GM23338 (cell line): ENCODE measurements around the gene KRT7. TPM values are rescaled to one million over a fixed set of nuclear protein-coding genes. Genes with fewer than 3 reads are reported as not detected.

Experiments
- ATAC-seq: fragments of 200-7000 bp; cut with Tn5 transposase; 3 replicates; pipeline ENCODE4 v1.9.1; 2020
- DNase-seq: peaks from one replicate; pipeline ENCODE4 v3.0.0-alpha.2; 2015; ENCODE audit warnings: low spot score
- H2AFZ ChIP-seq: fragments of 200-600 bp; sonication (generic); 2 replicates; pipeline ENCODE4 v1.8.0; 2016; ENCODE audit warnings: antibody characterized with exemption, mild to moderate bottlenecking, moderate library complexity
- H3F3A ChIP-seq: fragments of 200-600 bp; sonication (generic); replicated peaks from 2 replicates; pipeline ENCODE4 v1.8.0; 2017; ENCODE audit warnings: antibody characterized with exemption, mixed run types, low read depth
- H3K27ac ChIP-seq: fragments of 200-600 bp; sonication (generic); 2 replicates; pipeline ENCODE4 v1.6.1; 2016; ENCODE audit warnings: low read depth
- H3K27me3 ChIP-seq: fragments of 200-600 bp; sonication (generic); 2 replicates; pipeline ENCODE4 v1.8.0; 2016; ENCODE audit warnings: mild to moderate bottlenecking, mixed run types, moderate library complexity; ENCODE audit not compliant: insufficient read depth
- H3K36me3 ChIP-seq: fragments of 200-600 bp; sonication (generic); 2 replicates; pipeline ENCODE4 v1.8.0; 2016; ENCODE audit warnings: mild to moderate bottlenecking; ENCODE audit not compliant: insufficient read depth
- H3K4me1 ChIP-seq: fragments of 200-600 bp; sonication (generic); 2 replicates; pipeline ENCODE4 v1.8.0; 2016; ENCODE audit warnings: mild to moderate bottlenecking, moderate library complexity; ENCODE audit not compliant: insufficient read depth
- H3K4me2 ChIP-seq: fragments of 200-600 bp; sonication (generic); 2 replicates; pipeline ENCODE4 v1.7.1; 2017; ENCODE audit warnings: mixed run types
- H3K4me3 ChIP-seq: fragments of 200-600 bp; sonication (generic); 2 replicates; pipeline ENCODE4 v1.6.1; 2016; ENCODE audit warnings: mixed run types
- H3K79me2 ChIP-seq: fragments of 200-600 bp; sonication (generic); replicated peaks from 2 replicates; pipeline ENCODE4 v1.8.0; 2017; ENCODE audit warnings: mild to moderate bottlenecking; ENCODE audit not compliant: insufficient read depth
- H3K9me2 ChIP-seq: fragments of 200-600 bp; sonication (generic); 2 replicates; pipeline ENCODE4 v1.8.0; 2017; ENCODE audit not compliant: insufficient read depth
- H4K20me1 ChIP-seq: fragments of 200-600 bp; sonication (generic); replicated peaks from 2 replicates; pipeline ENCODE4 v1.8.0; 2017; ENCODE audit warnings: mild to moderate bottlenecking; ENCODE audit not compliant: insufficient read depth
- H3K27ac Mint-ChIP-seq: 2 replicates; pipeline ENCODE4 v1.8.0; 2020; ENCODE audit warnings: inconsistent platforms, mild to moderate bottlenecking, moderate library complexity, mixed read lengths
- H3K27me3 Mint-ChIP-seq: 3 replicates; pipeline ENCODE4 v1.8.0; 2022; ENCODE audit warnings: low read depth, mild to moderate bottlenecking, moderate library complexity, mixed read lengths, inconsistent platforms; ENCODE audit not compliant: insufficient read depth, poor library complexity
- H3K36me3 Mint-ChIP-seq: 3 replicates; pipeline ENCODE4 v1.8.0; 2021; ENCODE audit warnings: low read depth, mild to moderate bottlenecking, inconsistent platforms, moderate library complexity, mixed read lengths
- H3K4me1 Mint-ChIP-seq: 3 replicates; pipeline ENCODE4 v1.8.0; 2020; ENCODE audit warnings: mild to moderate bottlenecking, inconsistent platforms, mixed read lengths
- H3K4me3 Mint-ChIP-seq: 3 replicates; pipeline ENCODE4 v1.8.0; 2021; ENCODE audit warnings: moderate library complexity, mild to moderate bottlenecking, inconsistent platforms, mixed read lengths
- H3K9me3 Mint-ChIP-seq: 3 replicates; pipeline ENCODE4 v1.8.0; 2020; ENCODE audit warnings: moderate library complexity, mild to moderate bottlenecking, inconsistent platforms, mixed read lengths
- CREB1 ChIP-seq: fragments of 250-450 bp; sonication (Bioruptor Pico); IDR thresholded peaks from 2 replicates; pipeline ENCODE4 v1.5.0; 2020; ENCODE audit warnings: low read depth, mild to moderate bottlenecking, moderate library complexity
- EZH2 ChIP-seq: fragments of 200-600 bp; sonication (generic); IDR thresholded peaks from one replicate; pipeline ENCODE4 v1.8.0; 2017; ENCODE audit warnings: antibody characterized with exemption, mild to moderate bottlenecking, low read depth; ENCODE audit not compliant: unreplicated experiment
- JUNB ChIP-seq: IDR thresholded peaks from one replicate; pipeline ENCODE4 v1.6.1; 2016; ENCODE audit warnings: antibody characterized with exemption; ENCODE audit not compliant: unreplicated experiment
- NANOG ChIP-seq: IDR thresholded peaks from 2 replicates; pipeline ENCODE4 v1.6.1; 2016; ENCODE audit warnings: antibody characterized with exemption, borderline replicate concordance
- POLR2AphosphoS5 ChIP-seq: IDR thresholded peaks from 2 replicates; pipeline ENCODE4 v1.6.1; 2016; ENCODE audit warnings: antibody characterized with exemption, low read depth
- ZNF114 ChIP-seq: fragments of 250-450 bp; sonication (Bioruptor Pico); IDR thresholded peaks from 2 replicates; pipeline ENCODE4 v1.5.0; 2020; ENCODE audit warnings: mild to moderate bottlenecking, moderate library complexity
- ZNF462 ChIP-seq: fragments of 250-450 bp; sonication (Bioruptor Pico); IDR thresholded peaks from 2 replicates; pipeline ENCODE4 v1.5.0; 2020; ENCODE audit warnings: mild to moderate bottlenecking, moderate library complexity
- polyA plus RNA-seq: library from polyadenylated mRNA; unstranded; fragments of >200 nt; fragmentation: Nextera tagmentation; extraction: Ambion mirVana; gene quantifications from 2 replicates; pipeline ENCODE4 v1.2.1, GENCODE V29; 2016
- total RNA-seq: library from RNA; depleted of rRNA; stranded (reverse); fragments of >200 nt; shearing (Covaris generic); gene quantifications from 2 replicates; pipeline ENCODE4 v1.2.3, GENCODE V29; 2014
- TF ChIP-seq, protein P1 (sequence below): IDR thresholded peaks from 2 replicates; pipeline ENCODE4 v1.6.1; 2016; ENCODE audit warnings: antibody characterized with exemption
- TF ChIP-seq, protein P2 (sequence below), 2 experiments: fragments of 200-600 bp in 1 of 2; sonication (generic) in 1 of 2; conservative IDR thresholded peaks; 2 replicates each; pipeline versions ENCODE4 v1.5.1 to v1.6.1; 2016 to 2017; ENCODE audit warnings: antibody characterized with exemption in 2 of 2, low read depth in 2 of 2, mild to moderate bottlenecking in 2 of 2, moderate library complexity in 1 of 2

KRT7 gene
- total and polyA plus RNA-seq, 2 experiments from 2014 or later = 6.5 to 9.4 TPM

DNA sequence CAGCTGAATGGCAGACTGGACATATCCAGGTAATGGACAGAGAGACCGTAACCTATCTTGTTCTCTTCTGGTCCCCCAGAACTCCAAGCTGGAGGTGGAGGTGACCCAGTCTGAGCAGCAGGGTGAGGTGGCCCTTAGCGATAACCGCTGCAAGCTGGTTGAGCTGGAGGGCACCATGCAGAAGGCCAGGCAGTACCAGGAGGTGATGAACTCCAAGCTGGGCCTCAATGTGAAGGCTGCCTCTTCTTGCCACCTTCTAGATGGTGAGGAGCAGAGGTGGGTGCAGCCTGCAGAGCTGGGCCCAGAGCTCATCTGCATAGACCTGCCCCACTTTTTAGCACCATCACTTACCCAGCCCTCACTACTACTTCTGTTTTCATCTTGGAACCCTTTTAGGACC, 34.2 kb downstream of the KRT7 start:
- DNase-seq (no peak), ATAC-seq (no peak)
- no peak overlapping the region for H3K4me3 ChIP-seq
- Mint-ChIP-seq H3K9me3 (peaks cover 8% of the 10 kb centered on the region; the same call in 2 of the 3 replicates), H3K27me3 (peaks cover 2% of the 10 kb centered on the region), H3K4me1 (no peaks in the 10 kb centered on the region), H3K36me3 (no peaks in the 10 kb centered on the region), H3K4me3 (no peak overlapping the region), H3K27ac (no peak overlapping the region)
- no peaks in the 10 kb centered on the region for H3K36me3 ChIP-seq
- H2AFZ ChIP-seq = no peak overlapping the region
- no peak overlapping the region for H3K27ac ChIP-seq
- no peak overlapping the region for H3K4me2 ChIP-seq
- no peaks in the 10 kb centered on the region for H3K79me2 ChIP-seq
- no peaks in the 10 kb centered on the region for H3K4me1 ChIP-seq
- H3K27me3 ChIP-seq = no peaks in the 10 kb centered on the region
- TF ChIP-seq, protein P1, sequence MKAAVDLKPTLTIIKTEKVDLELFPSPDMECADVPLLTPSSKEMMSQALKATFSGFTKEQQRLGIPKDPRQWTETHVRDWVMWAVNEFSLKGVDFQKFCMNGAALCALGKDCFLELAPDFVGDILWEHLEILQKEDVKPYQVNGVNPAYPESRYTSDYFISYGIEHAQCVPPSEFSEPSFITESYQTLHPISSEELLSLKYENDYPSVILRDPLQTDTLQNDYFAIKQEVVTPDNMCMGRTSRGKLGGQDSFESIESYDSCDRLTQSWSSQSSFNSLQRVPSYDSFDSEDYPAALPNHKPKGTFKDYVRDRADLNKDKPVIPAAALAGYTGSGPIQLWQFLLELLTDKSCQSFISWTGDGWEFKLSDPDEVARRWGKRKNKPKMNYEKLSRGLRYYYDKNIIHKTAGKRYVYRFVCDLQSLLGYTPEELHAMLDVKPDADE = no peak
- TF ChIP-seq CREB1 (CRISPR knock-in tag) (no peak), NANOG (no peak), EZH2 (no peak), ZNF114 (CRISPR knock-in tag) (no peak), ZNF462 (CRISPR knock-in tag) (no peak), POLR2AphosphoS5 (no peak), JUNB (no peak)
- TF ChIP-seq, protein P2, sequence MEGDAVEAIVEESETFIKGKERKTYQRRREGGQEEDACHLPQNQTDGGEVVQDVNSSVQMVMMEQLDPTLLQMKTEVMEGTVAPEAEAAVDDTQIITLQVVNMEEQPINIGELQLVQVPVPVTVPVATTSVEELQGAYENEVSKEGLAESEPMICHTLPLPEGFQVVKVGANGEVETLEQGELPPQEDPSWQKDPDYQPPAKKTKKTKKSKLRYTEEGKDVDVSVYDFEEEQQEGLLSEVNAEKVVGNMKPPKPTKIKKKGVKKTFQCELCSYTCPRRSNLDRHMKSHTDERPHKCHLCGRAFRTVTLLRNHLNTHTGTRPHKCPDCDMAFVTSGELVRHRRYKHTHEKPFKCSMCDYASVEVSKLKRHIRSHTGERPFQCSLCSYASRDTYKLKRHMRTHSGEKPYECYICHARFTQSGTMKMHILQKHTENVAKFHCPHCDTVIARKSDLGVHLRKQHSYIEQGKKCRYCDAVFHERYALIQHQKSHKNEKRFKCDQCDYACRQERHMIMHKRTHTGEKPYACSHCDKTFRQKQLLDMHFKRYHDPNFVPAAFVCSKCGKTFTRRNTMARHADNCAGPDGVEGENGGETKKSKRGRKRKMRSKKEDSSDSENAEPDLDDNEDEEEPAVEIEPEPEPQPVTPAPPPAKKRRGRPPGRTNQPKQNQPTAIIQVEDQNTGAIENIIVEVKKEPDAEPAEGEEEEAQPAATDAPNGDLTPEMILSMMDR (conservative IDR thresholded peaks at IDR 0.05; ENCODE audit: low read depth in 2 of 2) = no peak
- peaks cover 9% of the 10 kb centered on the region; the same call in 1 of the 2 replicates for H3K9me2 ChIP-seq
- H4K20me1 ChIP-seq = no peaks in the 10 kb centered on the region
- H3F3A ChIP-seq = no peaks in the 10 kb centered on the region
